HFF-Myc (cell line): ENCODE data around the gene GDPD2.

Source experiments
- DNase-seq: peaks from one replicate; pipeline ENCODE4 v3.0.0-alpha.2; 2011; ENCODE audit warnings: low read depth; ENCODE audit errors: extremely low read depth
- H3K4me3 ChIP-seq: replicated peaks from 2 replicates; pipeline ENCODE4 v1.5.1; 2011; ENCODE audit warnings: low read depth, mild to moderate bottlenecking, control low read depth, low read length
- TF ChIP-seq, protein P1 (sequence below): IDR thresholded peaks from 2 replicates; pipeline ENCODE4 v1.5.1; 2012; ENCODE audit warnings: mild to moderate bottlenecking, low read depth, low read length, control low read depth; ENCODE audit errors: missing control alignments

GDPD2 gene

DNA sequence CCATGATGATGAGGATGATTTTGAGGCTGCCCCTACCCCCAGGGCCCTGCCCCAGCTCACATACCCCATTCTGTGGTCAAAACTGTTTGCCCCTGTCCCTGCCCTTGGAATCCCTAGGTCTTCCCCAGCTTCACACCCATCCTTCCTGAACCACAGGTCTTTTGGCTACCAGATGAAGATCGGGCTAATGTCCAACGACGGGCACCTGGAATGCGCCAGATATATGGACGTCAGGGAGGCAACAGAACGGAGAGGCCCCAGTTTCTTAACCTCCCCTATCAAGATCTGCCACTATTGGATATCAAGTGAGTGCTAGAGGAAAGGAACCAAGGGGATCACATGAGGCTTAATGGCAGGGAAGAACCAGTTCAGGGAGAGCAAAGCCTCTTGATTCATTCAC is 6.6 kb downstream of the GDPD2 start:
- no peak overlapping the region for H3K4me3 ChIP-seq
- TF ChIP-seq, protein P1, sequence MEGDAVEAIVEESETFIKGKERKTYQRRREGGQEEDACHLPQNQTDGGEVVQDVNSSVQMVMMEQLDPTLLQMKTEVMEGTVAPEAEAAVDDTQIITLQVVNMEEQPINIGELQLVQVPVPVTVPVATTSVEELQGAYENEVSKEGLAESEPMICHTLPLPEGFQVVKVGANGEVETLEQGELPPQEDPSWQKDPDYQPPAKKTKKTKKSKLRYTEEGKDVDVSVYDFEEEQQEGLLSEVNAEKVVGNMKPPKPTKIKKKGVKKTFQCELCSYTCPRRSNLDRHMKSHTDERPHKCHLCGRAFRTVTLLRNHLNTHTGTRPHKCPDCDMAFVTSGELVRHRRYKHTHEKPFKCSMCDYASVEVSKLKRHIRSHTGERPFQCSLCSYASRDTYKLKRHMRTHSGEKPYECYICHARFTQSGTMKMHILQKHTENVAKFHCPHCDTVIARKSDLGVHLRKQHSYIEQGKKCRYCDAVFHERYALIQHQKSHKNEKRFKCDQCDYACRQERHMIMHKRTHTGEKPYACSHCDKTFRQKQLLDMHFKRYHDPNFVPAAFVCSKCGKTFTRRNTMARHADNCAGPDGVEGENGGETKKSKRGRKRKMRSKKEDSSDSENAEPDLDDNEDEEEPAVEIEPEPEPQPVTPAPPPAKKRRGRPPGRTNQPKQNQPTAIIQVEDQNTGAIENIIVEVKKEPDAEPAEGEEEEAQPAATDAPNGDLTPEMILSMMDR, result no peak

DNA sequence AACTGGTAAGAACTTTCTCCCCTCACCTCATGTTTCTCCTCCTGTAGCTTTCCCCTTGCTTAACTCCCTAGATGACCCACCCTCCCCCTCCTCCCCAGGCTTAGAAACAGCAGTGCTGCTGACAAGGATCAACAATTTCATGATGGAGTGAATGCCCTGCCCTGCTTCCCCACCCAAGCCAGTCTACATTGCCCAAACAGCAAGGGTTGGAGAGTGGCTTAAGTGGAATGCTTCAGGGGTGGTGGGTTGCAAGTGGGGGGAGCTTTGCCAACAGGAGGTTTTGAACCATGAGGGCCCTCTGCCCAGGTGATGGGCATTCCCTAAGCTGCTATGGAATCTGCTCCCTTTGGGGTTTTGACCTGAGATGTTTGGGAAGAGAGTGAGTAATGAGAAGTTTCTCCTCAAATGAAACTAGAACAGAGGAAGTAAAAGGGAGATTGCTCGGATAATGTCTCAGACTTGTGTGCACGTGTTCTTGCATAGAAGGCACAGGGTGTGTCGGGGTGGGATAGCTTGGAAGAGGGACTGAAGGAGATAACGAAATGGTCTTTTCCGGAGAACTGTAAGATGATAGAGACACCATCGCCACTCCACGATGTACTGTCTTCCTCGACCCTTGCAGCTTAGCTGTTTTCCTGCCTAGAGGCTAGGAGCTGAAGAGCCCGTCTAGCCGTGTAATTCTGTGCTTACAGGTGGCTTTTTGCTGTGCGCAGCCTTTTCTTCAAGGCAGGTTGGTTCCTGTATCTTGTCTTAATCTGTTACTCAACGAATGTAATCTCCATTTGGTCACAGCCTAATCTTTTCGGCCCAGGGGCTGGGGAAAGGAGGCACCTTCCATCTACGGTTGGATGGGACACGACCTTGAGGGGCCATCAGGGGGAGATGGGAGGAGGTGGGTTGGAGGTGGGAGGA is 10.1 kb downstream of the GDPD2 start:
- peak overlapping the region; percentile 58 for H3K4me3 ChIP-seq
- no peak for DNase-seq
- TF ChIP-seq, protein P1, result no peak

More for the DNA sequence above, 6.6 kb downstream of the GDPD2 start:
- DNase-seq, result no peak

DNA sequence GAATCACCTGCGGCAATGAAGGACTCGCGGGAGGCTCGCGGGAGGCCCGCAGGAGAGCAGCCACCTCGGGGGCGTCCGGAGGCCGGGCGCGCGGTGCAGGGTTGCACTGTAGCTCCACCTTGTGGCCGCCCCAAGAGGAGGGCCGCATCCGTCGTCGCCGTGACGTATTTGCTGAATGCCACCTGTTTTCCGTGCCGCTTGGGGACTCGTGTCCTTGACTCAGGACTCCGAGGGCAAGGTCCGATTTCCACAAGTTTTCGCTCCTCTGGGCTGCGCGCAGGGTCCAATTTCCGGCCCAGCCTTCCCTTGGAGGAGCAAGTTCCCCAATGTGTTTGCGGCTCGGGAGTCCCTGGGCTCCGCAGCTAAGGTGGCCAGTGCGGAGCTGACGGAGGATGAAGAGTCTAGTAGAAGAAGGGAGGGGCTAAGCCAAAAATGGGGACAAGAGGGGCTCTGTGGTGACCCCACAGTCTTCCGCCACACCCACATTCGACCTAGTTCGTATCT is 10.8 kb downstream of the GDPD2 start:
- TF ChIP-seq, protein P1, result peak; percentile 53
- no peak for DNase-seq
- peak overlapping the region; percentile 58 for H3K4me3 ChIP-seq

DNA sequence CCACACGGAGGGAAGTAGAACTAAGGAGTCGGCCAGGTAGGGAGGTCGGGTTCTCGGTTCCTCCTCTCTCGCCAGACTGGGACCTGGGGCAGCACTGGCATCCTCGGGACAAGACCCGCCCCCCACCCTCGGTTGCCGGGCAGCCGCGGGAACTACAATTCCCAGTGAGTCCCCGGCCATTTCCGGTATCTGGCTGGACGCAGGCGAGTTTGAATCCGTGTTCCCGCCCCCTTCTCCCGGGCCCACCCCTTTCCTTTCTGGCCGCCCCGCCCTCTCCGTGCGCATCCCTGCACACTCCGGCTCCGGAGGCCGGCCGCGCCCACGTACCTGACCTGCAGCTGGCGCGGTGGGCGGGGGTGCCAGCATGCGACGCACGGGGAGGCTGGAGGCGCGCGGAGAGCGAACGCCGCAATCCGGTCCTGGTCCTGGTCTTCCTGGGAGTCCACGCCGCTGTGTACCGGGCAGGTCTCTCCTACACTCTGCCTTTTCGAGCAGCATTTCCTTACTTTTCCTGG is 11.3 kb downstream of the GDPD2 start:
- TF ChIP-seq, protein P1, result no peak
- no peak for DNase-seq
- H3K4me3 ChIP-seq, result peak overlapping the region; percentile 58

DNA sequence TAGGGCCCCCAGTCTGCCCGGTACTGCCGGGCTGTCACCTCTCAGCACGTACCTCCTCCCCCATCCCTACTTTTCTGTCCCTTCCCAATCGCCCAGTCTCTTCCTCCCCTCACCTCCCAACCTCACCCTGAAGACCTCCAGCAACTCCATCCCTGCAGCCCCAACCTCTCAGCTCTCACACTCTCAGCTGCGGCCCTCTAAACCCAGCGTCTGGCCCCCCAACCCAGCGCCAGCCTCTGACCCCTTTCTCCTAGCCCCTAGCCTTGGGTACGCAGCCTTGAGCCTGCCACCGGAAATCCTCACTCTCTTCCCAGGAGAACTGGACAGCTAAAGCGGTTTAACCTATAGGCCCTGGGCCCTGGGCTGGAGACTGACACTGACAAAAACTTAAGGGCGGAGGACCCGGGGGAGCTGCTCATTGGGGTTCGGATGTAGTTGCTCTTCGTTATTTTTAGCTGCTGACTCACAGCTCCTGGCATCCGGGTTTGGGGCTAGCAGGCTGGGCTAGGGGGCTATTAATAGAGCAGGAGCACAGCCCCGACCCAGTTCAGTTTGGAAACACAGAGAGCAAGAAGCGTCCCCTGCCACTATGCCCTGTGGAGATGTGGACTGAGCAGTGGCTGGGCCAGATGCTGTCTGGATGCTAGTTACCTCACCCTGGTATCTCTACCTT is 11.9 kb downstream of the GDPD2 start:
- TF ChIP-seq, protein P1, result no peak
- no peak for DNase-seq
- peak overlapping the region; percentile 58 for H3K4me3 ChIP-seq

DNA sequence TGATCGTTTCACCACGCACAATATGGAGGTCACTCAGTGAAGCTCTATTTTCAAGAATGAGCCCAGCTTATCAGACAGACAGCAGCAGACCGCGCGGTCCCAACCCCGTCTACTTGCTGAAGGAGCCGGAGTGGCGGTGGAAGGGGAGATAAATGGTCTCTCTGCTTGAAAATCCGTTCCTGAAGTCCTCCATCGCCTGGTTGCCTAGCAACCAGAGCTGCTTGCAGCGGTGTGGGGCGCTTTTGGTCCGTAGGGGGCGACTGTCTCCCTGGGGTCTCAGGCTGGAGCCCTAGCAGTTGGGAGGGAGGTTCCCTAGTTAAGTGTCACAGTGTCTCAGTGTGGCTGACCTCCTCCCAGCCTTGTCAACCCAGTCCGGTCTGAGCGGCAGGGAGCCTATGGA is 13.2 kb downstream of the GDPD2 start:
- TF ChIP-seq, protein P1, result peak; percentile 11
- DNase-seq, result no peak
- no peak overlapping the region for H3K4me3 ChIP-seq
